Fibroblast of peridontal ligament (primary cell): ENCODE data around the gene PAPSS1.

Experiments used
- DNase-seq: peaks from one replicate; pipeline ENCODE4 v3.0.0-alpha.2; 2010; ENCODE audit errors: extremely low read depth

The PAPSS1 gene

GRCh38 chr4:107629318-107629717 is 90.7 kb downstream of the PAPSS1 start:
- DNase-seq: peak; percentile 57

- no peak for DNase-seq
Observed at GRCh38 chr4:107625391-107625902, 94.6 kb downstream of the PAPSS1 start.

GRCh38 chr4:107624024-107624423 is 96.0 kb downstream of the PAPSS1 start:
- DNase-seq: no peak

GRCh38 chr4:107622006-107622405 is 98.0 kb downstream of the PAPSS1 start:
- no peak for DNase-seq

GRCh38 chr4:107619731-107620130 is 100.3 kb downstream of the PAPSS1 start:
- DNase-seq: peak; percentile 26

- peak; percentile 96 for DNase-seq
Observed at GRCh38 chr4:107619066-107619465, 101.0 kb downstream of the PAPSS1 start.

- no peak for DNase-seq
Observed at GRCh38 chr4:107618656-107619055, 101.4 kb downstream of the PAPSS1 start.

- no peak for DNase-seq
Observed at GRCh38 chr4:107616838-107617389, 103.1 kb downstream of the PAPSS1 start.

GRCh38 chr4:107615809-107616208 is 104.2 kb downstream of the PAPSS1 start:
- peak; percentile 18 for DNase-seq

- DNase-seq: peak; percentile 66
Observed at GRCh38 chr4:107603430-107603829, 116.6 kb downstream of the PAPSS1 start.

GRCh38 chr4:107600983-107601382 is 119.1 kb downstream of the PAPSS1 start:
- no peak for DNase-seq

- DNase-seq: peak; percentile 66
Observed at GRCh38 chr4:107600436-107600835, 119.6 kb downstream of the PAPSS1 start.

- no peak for DNase-seq
Observed at GRCh38 chr4:107599841-107600240, 120.2 kb downstream of the PAPSS1 start.

- DNase-seq: no peak
Observed at GRCh38 chr4:107593230-107593629, 126.8 kb downstream of the PAPSS1 start.

GRCh38 chr4:107592519-107592918 is 127.5 kb downstream of the PAPSS1 start:
- DNase-seq: no peak

GRCh38 chr4:107589269-107589668 is 130.8 kb downstream of the PAPSS1 start:
- DNase-seq: no peak

GRCh38 chr4:107586371-107586770 is 133.7 kb downstream of the PAPSS1 start:
- no peak for DNase-seq

GRCh38 chr4:107579099-107579498 is 140.9 kb downstream of the PAPSS1 start:
- DNase-seq: no peak

- peak; percentile 74 for DNase-seq
Observed at GRCh38 chr4:107578321-107578720, 141.7 kb downstream of the PAPSS1 start.

GRCh38 chr4:107577743-107578142 is 142.3 kb downstream of the PAPSS1 start:
- no peak for DNase-seq

- DNase-seq: no peak
Observed at GRCh38 chr4:107575243-107575642, 144.8 kb downstream of the PAPSS1 start.

- DNase-seq: no peak
Observed at GRCh38 chr4:107572281-107572680, 147.8 kb downstream of the PAPSS1 start.

GRCh38 chr4:107570952-107571351 is 149.1 kb downstream of the PAPSS1 start:
- DNase-seq: peak; percentile 3

- DNase-seq: peak; percentile 5
Observed at GRCh38 chr4:107564326-107564725, 155.7 kb downstream of the PAPSS1 start.
